ENCODE measurements around the gene CYLC2.

GRCh38 chr9:103025796-103026195 is 30.7 kb downstream of the CYLC2 start:
- TF ChIP-seq, protein P1, sequence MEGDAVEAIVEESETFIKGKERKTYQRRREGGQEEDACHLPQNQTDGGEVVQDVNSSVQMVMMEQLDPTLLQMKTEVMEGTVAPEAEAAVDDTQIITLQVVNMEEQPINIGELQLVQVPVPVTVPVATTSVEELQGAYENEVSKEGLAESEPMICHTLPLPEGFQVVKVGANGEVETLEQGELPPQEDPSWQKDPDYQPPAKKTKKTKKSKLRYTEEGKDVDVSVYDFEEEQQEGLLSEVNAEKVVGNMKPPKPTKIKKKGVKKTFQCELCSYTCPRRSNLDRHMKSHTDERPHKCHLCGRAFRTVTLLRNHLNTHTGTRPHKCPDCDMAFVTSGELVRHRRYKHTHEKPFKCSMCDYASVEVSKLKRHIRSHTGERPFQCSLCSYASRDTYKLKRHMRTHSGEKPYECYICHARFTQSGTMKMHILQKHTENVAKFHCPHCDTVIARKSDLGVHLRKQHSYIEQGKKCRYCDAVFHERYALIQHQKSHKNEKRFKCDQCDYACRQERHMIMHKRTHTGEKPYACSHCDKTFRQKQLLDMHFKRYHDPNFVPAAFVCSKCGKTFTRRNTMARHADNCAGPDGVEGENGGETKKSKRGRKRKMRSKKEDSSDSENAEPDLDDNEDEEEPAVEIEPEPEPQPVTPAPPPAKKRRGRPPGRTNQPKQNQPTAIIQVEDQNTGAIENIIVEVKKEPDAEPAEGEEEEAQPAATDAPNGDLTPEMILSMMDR (IDR thresholded peaks at IDR 0.05; ENCODE audit: poor library complexity) = no peak
- no peak for TF ChIP-seq EZH2phosphoT487 (IDR thresholded peaks at IDR 0.05; ENCODE audit: low read depth, severe bottlenecking, unreplicated experiment)

Measured in hepatocyte (in vitro differentiated cells).